Right ventricle myocardium superior (tissue), 1 donor: ENCODE measurements around the gene TIMELESS. TPM values are rescaled to one million over a fixed set of nuclear protein-coding genes. Genes with fewer than 3 reads are reported as not detected.
A peak's percentile ranks its signal among the peaks of the same experiment; 100 is the strongest.
"Not testable (repeated sequence)": the region's sequence is repeated elsewhere in the genome, so short reads cannot be mapped to it uniquely, and the experiment has no call there.

ENCODE experiments used
- ATAC-seq: fragments of 200-7000 bp; cut with Tn5 transposase; one replicate; pipeline ENCODE4 v1.9.1; 2020; ENCODE audit warnings: mild to moderate bottlenecking; ENCODE audit not compliant: poor library complexity
- DNase-seq: peaks from one replicate; pipeline ENCODE4 v3.0.0-alpha.2; 2020
- intact Hi-C: fragments of 100-400 bp; cut with DNase I; formaldehyde crosslinking; loops from one replicate; pipeline ENCODE4 v1.11.2; 2022
- total RNA-seq: library from RNA; stranded (reverse); fragmentation: NEBNext Ultra II Directional; extraction: Animal tissue kit (Norgen Biotek cat#: 25700); gene quantifications from one replicate; pipeline ENCODE4 v1.2.1, GENCODE V29; 2021
- donor health status: DM: no; HTN: yes; CAD: no; lungs with severe emphysema.

The TIMELESS gene
- total RNA-seq, 1 donor from 2014 or later, result 2.7 TPM

DNA sequence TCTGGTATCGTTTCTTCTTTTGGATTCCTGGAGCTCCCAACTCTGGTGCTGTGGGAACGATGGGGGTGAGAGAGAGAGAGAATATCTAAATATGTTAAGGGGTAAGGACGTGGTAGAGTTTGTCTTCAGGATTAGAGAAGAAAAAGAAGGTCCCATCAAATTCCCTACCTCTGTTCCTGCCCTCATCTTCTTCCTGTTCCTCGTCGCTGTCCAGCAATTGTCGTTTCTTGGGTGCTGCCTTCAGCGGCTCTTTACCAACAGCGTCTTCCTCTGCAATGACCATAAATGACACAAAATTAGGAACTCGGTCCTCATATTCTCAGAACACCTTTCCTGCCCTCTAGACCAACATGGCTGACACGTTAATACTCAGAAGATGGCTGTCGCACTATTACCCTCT, 31.5 kb downstream of the TIMELESS start:
- intact Hi-C loops, result loop anchor here (10.0 kb wide), 1 partner anchor 53 kb away; the partner anchor contains the start of genes APOF and STAT2
- no peak for ATAC-seq
- no peak for DNase-seq

- DNase-seq, result no peak
- intact Hi-C loops, result loop anchor here (10.0 kb wide), 1 partner anchor 50 kb away; the partner anchor contains the start of genes APOF and STAT2
- ATAC-seq, result no peak
Observed at GRCh38 chr12:56414401-56414800, 34.8 kb downstream of the TIMELESS start.

GRCh38 chr12:56413392-56413791, 35.8 kb downstream of the TIMELESS start:
- ATAC-seq, result peak; percentile 22
- intact Hi-C loops, result loop anchor here (10.0 kb wide), 1 partner anchor 49 kb away; the partner anchor contains the start of genes APOF and STAT2

GRCh38 chr12:56411781-56412639, 37.2 kb downstream of the TIMELESS start:
- intact Hi-C loops, result loop anchor here (10.0 kb wide), 1 partner anchor 47 kb away; the partner anchor contains the start of genes APOF and STAT2
- DNase-seq (no peak), ATAC-seq (peak; percentile 70)

More at GRCh38 chr12:56413392-56413791, 35.8 kb downstream of the TIMELESS start:
- no peak for DNase-seq

GRCh38 chr12:56410768-56411167, 38.5 kb downstream of the TIMELESS start:
- intact Hi-C loops, result loop anchor here (10.0 kb wide), 1 partner anchor 46 kb away; the partner anchor contains the start of genes APOF and STAT2
- ATAC-seq (no peak), DNase-seq (no peak)

DNA sequence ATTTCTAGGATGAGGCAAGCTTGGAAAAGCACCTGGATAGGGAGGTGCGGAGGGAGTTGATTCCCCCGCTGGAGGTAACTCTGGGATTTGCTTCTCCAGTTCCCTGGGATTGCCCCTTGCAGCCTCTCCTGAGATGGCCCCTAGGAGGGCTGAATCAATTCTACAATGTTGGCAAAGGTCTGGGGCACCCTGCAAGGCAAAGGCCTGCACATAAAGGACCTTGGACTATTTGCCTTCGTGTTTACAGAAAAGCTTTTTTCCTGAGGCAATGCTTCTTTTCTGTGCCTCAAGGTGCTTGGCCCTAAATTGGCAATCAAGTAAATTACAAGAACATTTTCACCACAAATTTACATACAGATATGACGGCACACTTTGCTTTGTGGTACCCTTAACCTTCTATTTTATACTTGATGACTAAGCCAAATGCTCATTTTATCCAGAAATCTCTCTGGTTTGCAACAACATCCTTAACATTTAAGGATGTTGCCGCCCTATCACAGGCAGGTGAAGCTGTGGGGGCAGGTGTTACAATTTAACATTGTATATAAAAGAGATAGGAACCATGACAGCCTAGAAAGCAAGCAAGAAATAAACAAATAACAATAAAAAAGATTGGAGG, 40.3 kb downstream of the TIMELESS start:
- ATAC-seq (no peak), DNase-seq (no peak)
- intact Hi-C loops, result no loop called here

GRCh38 chr12:56404227-56404626, 45.0 kb downstream of the TIMELESS start:
- intact Hi-C loops, ATAC-seq, DNase-seq: not testable (repeated sequence)

DNA sequence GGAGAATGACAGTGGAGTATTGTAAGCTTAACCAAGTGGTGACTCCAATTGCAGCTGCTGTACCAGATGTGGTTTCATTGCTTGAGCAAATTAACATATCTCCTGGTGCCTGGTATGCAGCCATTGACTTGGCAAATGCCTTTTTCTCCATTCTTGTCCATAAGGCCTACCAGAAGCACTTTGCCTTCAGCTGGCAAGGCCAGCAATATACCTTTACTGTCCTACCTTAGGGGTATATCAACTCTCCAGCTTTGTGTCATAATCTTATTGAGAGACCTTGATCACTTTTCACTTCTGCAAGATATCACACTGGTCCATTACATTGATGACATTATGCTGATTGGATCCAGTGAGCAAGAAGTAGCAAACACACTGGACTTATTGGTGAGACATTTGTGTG, 47.6 kb downstream of the TIMELESS start:
- DNase-seq, intact Hi-C loops, ATAC-seq: not testable (repeated sequence)

GRCh38 chr12:56401125-56401524, 48.1 kb downstream of the TIMELESS start:
- intact Hi-C loops, ATAC-seq, DNase-seq: not testable (repeated sequence)

DNA sequence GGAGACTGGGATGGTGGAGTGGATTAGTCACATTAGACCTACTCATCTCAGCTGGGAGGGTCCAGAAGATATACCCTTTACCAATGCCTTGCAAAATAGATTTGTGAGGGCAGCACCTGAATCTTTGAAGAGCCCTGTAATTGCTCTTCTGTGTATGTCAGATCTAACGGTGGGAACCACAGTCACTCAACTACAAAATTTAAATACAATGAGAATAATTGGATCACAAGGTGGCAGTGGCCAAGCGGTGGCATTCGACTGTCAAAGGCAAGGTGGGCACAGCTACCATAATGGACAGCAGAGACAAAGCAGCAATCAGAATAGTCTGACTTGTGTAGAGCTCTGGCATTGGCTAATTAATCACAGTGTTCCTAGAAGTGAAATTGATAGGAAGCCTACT, 49.8 kb downstream of the TIMELESS start:
- DNase-seq, ATAC-seq, intact Hi-C loops: not testable (repeated sequence)

DNA sequence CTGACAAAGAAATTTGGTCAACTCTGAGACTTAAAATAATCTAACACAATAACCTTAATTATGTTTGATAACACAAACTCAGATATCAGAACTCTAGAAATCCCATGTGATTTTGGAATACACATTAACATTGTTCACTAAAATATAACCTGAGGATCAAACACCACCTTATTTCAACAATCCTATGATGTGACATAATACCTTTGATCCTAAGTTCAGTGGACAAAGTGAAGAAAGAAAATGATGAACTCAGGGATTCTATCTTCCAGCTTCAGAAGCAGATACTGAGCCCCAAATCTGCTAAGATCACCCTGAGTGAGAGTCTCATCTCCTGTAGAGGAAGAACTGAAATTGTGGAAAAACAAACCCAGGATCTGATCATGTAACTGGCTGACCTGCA, 50.9 kb downstream of the TIMELESS start:
- no peak for ATAC-seq
- intact Hi-C loops, result no loop called here
- DNase-seq, result no peak

GRCh38 chr12:56392331-56392730, 56.9 kb downstream of the TIMELESS start:
- DNase-seq (no peak), ATAC-seq (no peak)
- intact Hi-C loops, result no loop called here

DNA sequence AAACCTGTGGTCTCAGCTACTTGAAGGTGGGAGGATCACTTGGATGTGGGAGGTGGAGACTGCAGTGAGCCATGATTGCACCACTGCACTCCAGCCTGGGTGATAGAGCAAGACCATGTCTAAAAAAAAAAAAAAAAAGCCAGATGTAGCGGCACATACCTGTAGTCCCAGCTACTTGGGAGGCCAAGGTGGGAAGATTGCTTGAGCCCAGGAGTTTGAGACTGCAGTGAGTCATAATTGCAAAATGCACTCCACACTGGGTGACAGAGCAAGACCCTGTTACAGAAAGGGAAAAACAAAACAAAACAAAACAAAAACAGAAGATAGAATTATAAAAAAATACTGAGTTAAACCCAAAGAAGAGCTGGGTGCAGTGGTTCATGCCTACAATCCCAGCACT, 57.5 kb downstream of the TIMELESS start:
- ATAC-seq (no peak), DNase-seq (no peak)
- intact Hi-C loops, result no loop called here

GRCh38 chr12:56389412-56389811, 59.8 kb downstream of the TIMELESS start:
- intact Hi-C loops, result no loop called here
- no peak for ATAC-seq
- no peak for DNase-seq

GRCh38 chr12:56387152-56387736, 62.0 kb downstream of the TIMELESS start:
- DNase-seq (no peak), ATAC-seq (no peak)
- intact Hi-C loops, result no loop called here

GRCh38 chr12:56385873-56386272, 63.4 kb downstream of the TIMELESS start:
- ATAC-seq (no peak), DNase-seq (no peak)
- intact Hi-C loops, result no loop called here

- no peak for DNase-seq
- intact Hi-C loops, result no loop called here
- ATAC-seq, result no peak
Observed at GRCh38 chr12:56382611-56383010, 66.6 kb downstream of the TIMELESS start.

DNA sequence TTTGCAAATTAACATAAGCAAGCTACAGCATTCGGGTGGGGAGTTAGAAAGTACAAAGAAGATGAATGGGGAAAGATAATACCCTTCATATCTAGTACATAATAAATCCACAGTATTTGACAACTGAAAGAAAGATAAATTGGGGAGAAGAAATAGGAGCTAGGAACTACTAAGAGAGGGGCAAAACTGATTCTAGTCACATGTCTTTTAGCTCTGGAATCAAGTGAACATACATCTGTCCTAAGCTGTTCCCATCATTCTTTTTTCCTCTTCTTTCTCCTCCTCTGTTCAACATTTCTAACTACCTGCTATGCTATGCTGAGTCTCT, 71.3 kb downstream of the TIMELESS start:
- ATAC-seq (no peak), DNase-seq (no peak)
- intact Hi-C loops, result no loop called here

DNA sequence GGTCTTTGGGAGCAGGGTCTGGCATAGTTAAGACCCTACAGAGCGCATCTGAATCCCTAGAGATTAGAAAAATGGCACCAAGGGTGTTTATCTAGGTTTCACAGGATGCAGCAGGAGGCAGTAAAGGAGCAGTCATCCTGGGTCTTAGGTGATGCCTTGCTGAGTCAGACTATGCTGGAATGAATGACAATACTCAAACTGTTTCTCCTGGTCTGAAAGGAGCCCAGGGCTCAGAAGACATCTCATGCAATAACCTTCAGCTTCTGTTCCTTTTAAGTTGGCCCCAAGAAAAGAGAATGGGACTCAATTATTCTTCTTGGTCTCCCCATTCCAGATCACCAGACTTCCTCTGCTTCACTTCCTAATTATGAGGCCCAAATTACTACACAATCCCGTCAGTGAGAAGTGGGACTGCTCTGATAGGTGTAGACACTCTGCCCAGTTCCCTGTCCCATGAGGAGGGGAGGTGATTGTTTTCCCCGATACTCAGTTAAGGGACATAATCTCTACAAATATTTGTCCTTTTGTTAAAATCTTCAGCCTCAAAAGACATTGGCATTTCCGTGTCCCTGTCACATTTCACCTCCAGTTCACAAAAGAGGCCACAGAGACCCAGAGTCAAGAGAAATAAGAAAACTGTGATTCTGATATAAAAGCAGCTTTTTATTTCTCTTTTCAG, 71.8 kb downstream of the TIMELESS start:
- intact Hi-C loops, result no loop called here
- no peak for ATAC-seq

More for the DNA sequence above, 71.8 kb downstream of the TIMELESS start:
- DNase-seq, result no peak
